WI38 (cell line): ENCODE data around the gene MYO1D.

Experiments used
- H3K4me3 ChIP-seq: 2 replicates; pipeline ENCODE4 v1.5.1; 2011; ENCODE audit warnings: low read depth, mild to moderate bottlenecking, control low read depth, low read length
- CTCF ChIP-seq: IDR thresholded peaks from 2 replicates; pipeline ENCODE4 v1.5.1; 2012; ENCODE audit warnings: low read depth, mild to moderate bottlenecking, control low read depth, low read length

Gene MYO1D

GRCh38 chr17:32586666-32587065 is 290.3 kb downstream of the MYO1D start:
- no peak overlapping the region for H3K4me3 ChIP-seq
- TF ChIP-seq CTCF, result no peak

GRCh38 chr17:32584792-32585191 is 292.1 kb downstream of the MYO1D start:
- no peak for TF ChIP-seq CTCF
- no peak overlapping the region for H3K4me3 ChIP-seq

GRCh38 chr17:32583053-32583452 is 293.9 kb downstream of the MYO1D start:
- H3K4me3 ChIP-seq, result no peak overlapping the region
- TF ChIP-seq CTCF, result no peak

DNA sequence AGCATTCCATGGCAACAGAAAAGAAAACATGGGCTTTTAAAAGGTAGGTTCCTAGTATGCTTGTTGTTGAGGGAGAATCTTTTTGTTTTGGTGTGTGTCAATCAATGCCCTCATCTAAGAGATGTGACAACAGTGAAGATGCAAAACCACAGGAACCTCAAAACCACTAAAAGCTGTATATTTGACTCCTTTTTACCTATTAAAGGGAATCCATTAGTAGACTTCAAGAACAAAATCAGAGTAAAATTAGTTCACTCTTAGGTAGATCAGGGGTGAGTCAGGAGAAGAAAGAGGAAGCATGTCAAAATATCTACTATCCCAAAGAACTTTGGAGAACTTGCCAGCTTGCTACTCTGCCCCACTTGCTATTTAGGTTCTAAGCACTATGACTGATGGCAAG is 301.1 kb downstream of the MYO1D start:
- no peak for TF ChIP-seq CTCF

DNA sequence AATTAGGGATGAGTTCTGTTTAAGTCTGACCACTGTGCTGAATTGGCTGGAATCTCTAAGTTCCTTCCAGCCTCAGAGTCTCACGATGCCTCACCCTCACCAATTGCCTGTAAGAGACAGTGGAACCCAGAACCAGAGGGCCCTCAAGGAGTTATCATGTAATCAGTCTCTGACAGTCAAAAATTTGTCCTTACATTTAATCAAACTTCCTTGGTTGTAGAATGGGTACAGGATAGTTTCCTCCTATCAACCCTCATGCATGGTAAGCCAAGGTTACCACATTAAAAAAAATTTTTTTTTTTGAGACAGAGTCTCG is 306.9 kb downstream of the MYO1D start:
- H3K4me3 ChIP-seq, result no peak overlapping the region
- TF ChIP-seq CTCF, result no peak

More for the DNA sequence above, 301.1 kb downstream of the MYO1D start:
- H3K4me3 ChIP-seq, result no peak overlapping the region

DNA sequence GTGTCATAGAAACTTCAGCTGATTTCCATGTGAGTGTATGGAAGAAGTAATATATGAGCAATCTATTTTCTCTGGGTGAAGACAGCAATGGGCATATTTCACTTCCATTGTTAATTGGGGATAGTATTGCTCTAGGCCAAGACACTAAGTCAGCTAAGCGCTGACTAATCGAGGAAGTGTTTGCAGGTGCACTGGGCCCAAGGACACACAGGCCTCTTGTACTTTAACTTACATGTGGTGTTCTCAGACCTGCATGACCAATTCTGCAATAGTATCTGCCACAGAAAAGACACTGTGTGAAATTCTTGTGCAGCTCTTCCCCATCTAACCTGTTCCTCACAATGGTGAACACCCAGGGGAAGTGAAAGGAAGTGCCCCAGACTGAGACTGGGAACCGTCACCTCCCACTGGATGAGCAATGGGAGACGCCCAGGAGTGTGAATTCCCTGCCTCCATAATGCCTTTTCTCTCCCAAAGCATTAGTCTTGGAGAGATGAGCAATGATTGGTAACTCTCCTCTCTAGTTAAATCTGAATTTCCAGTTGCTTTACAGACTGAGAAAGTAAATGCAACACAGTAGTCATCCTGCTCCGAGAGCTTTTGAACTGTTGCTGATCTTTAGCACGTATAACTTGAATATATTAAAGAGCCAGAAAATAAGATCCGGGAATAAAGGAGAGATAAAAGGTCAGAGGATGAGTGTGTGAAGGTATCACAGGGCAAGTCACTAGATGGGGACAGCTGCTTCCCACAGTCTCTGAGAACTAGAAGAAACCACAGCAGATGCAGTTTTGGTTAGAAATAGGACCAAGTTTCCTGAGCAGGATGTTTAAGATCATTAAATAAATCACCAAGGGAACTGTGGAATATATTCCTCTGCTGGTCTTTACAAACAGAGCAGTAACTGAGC is 307.5 kb downstream of the MYO1D start:
- H3K4me3 ChIP-seq, result no peak overlapping the region
- TF ChIP-seq CTCF, result no peak

DNA sequence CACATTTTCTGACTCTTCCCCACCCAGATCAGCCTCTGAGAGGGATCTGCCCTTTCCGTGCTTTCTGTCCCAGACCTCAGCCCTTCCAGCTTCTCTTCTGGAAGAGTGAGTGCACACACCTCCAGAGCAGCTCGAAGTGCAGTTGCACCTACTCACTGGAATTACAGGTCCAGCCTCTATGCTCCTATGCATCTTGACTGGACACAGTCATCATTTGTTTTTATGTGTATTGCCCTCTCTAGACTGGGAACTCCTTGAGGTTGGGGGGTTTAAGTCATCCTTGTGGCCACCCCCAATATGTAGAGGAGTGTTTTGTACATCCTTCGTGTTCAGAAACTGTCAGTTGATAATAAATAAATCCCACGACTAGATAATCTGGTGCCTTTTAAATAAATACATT is 308.2 kb downstream of the MYO1D start:
- TF ChIP-seq CTCF, result no peak
- no peak overlapping the region for H3K4me3 ChIP-seq
